Endothelial cell of umbilical vein (primary cell): Measurements from ENCODE around the gene LCTL. TPM values are rescaled to one million over a fixed set of nuclear protein-coding genes. Genes with fewer than 3 reads are reported as not detected.

Experiments used
- BruUV-seq: library from RNA; stranded (reverse); fragments of 400-500 nt; replicated peaks from 2 replicates; lab custom pipeline; 2021; lab: Mats Ljungman, UMichigan
- CTCF ChIA-PET: fragments of 300-600, 350-600 bp; sonication (Branson Sonifier 250); formaldehyde crosslinking; loops from one replicate; lab custom pipeline; 2021; ENCODE audit warnings: antibody characterized with exemption, inconsistent platforms; lab: Charles Lee
- POLR2A ChIA-PET: fragments of 300-600, 350-600 bp; sonication (Branson Sonifier 250); formaldehyde crosslinking; loops from one replicate; lab custom pipeline; 2021; ENCODE audit warnings: antibody characterized with exemption, inconsistent platforms; lab: Charles Lee
- DNase-seq: peaks from one replicate; pipeline ENCODE4 v3.0.0-alpha.2; 2011; ENCODE audit warnings: low read depth, low spot score
- FAIRE-seq: peaks from 2 replicates; lab custom pipeline; 2011; peaks lifted over from hg19 to GRCh38; lab: Jason Lieb, UNC
- H2AFZ ChIP-seq: 2 replicates; pipeline ENCODE4 v1.6.0; 2012; ENCODE audit warnings: low read depth, low read length, control low read depth, inconsistent platforms
- H3K27ac ChIP-seq: 2 replicates; pipeline ENCODE4 v1.5.1; 2011; ENCODE audit warnings: low read depth, mild to moderate bottlenecking, control low read depth, low read length, moderate library complexity; ENCODE audit not compliant: insufficient read depth
- H3K27me3 ChIP-seq, 2 experiments: 2 replicates each; pipeline versions ENCODE4 v1.6.0 to v1.6.1; 2011; ENCODE audit warnings: low read length in 2 of 2, mixed read lengths in 1 of 2; ENCODE audit not compliant: control insufficient read depth in 2 of 2, insufficient read depth in 2 of 2
- H3K36me3 ChIP-seq, 2 experiments: 2 replicates in 1 of 2; 3 replicates in 1 of 2; pipeline ENCODE4 v1.5.1; 2011; ENCODE audit warnings: low read length in 2 of 2, mild to moderate bottlenecking in 1 of 2, moderate library complexity in 1 of 2; ENCODE audit not compliant: control insufficient read depth in 2 of 2, insufficient read depth in 2 of 2; ENCODE audit errors: extremely low read depth in 1 of 2
- H3K4me1 ChIP-seq: 3 replicates; pipeline ENCODE4 v1.5.1; 2011; ENCODE audit warnings: mild to moderate bottlenecking, low read length; ENCODE audit not compliant: control insufficient read depth, insufficient read depth; ENCODE audit errors: extremely low read depth
- H3K4me2 ChIP-seq: 2 replicates; pipeline ENCODE4 v1.6.1; 2011; ENCODE audit warnings: low read length, control low read depth, mixed read lengths; ENCODE audit not compliant: insufficient read depth
- H3K4me3 ChIP-seq, 3 experiments: fragments of 200-600 bp in 1 of 3; sonication (generic), shearing (Covaris generic) in 1 of 3; replicated peaks in 1 of 3; 2 replicates each; pipeline ENCODE4 v1.5.1; 2011 to 2016; ENCODE audit warnings: control low read depth in 3 of 3, low read length in 3 of 3, mild to moderate bottlenecking in 2 of 3, inconsistent platforms in 1 of 3, low read depth in 1 of 3, moderate library complexity in 1 of 3; ENCODE audit not compliant: insufficient read depth in 1 of 3
- H3K79me2 ChIP-seq: 2 replicates; pipeline ENCODE4 v1.6.0; 2012; ENCODE audit warnings: low read length, inconsistent platforms; ENCODE audit not compliant: control insufficient read depth, insufficient read depth
- H3K9ac ChIP-seq: replicated peaks from 2 replicates; pipeline ENCODE3; 2011; ENCODE audit warnings: low read length, control low read depth; ENCODE audit not compliant: insufficient read depth; ENCODE audit errors: extremely low read depth
- H3K9me1 ChIP-seq: replicated peaks from 3 replicates; pipeline ENCODE4 v1.6.0; 2011; ENCODE audit warnings: mild to moderate bottlenecking, low read length; ENCODE audit not compliant: control insufficient read depth, insufficient read depth; ENCODE audit errors: extremely low read depth
- H3K9me3 ChIP-seq: replicated peaks from 2 replicates; pipeline ENCODE4 v1.5.1; 2012; ENCODE audit warnings: low read length, inconsistent platforms; ENCODE audit not compliant: control insufficient read depth, insufficient read depth
- H4K20me1 ChIP-seq: replicated peaks from 2 replicates; pipeline ENCODE3; 2011; ENCODE audit warnings: mild to moderate bottlenecking, low read length; ENCODE audit not compliant: control insufficient read depth, insufficient read depth; ENCODE audit errors: extremely low read depth
- EZH2 ChIP-seq: IDR thresholded peaks from 2 replicates; pipeline ENCODE4 v1.6.1; 2012; ENCODE audit warnings: borderline replicate concordance, low read depth, mild to moderate bottlenecking, moderate library complexity, low read length, inconsistent platforms; ENCODE audit not compliant: severe bottlenecking
- FOS ChIP-seq: IDR thresholded peaks from 2 replicates; pipeline ENCODE4 v1.6.1; 2011; ENCODE audit warnings: mild to moderate bottlenecking, low read length, moderate library complexity, borderline replicate concordance; ENCODE audit not compliant: insufficient read depth
- GATA2 ChIP-seq: IDR thresholded peaks from 2 replicates; pipeline ENCODE4 v1.7.0; 2011; ENCODE audit warnings: low read depth, mild to moderate bottlenecking, moderate library complexity, mixed read lengths, low read length; ENCODE audit not compliant: insufficient read length, insufficient read depth
- JUN ChIP-seq: IDR thresholded peaks from 2 replicates; pipeline ENCODE4 v1.6.1; 2011; ENCODE audit warnings: borderline replicate concordance, low read depth; ENCODE audit not compliant: insufficient read length, insufficient read depth
- MYC ChIP-seq: IDR thresholded peaks from one replicate; pipeline ENCODE4 v1.6.1; 2011; ENCODE audit warnings: mild to moderate bottlenecking, low read depth, low read length
- POLR2A ChIP-seq: IDR thresholded peaks from 2 replicates; pipeline ENCODE4 v1.6.1; 2012; ENCODE audit warnings: low read depth, mild to moderate bottlenecking, control low read depth, low read length
- POLR2AphosphoS5 ChIP-seq: IDR thresholded peaks from 2 replicates; pipeline ENCODE4 v1.6.1; 2012; ENCODE audit warnings: low read depth, mild to moderate bottlenecking, control low read depth, low read length, moderate library complexity; ENCODE audit not compliant: insufficient read depth
- dilution Hi-C: fragments of 300-500 bp; cut with MboI; formaldehyde crosslinking; loops from one replicate; pipeline ENCODE4 v1.15.0; 2019; ENCODE audit warnings: low sequenced_read_pairs; ENCODE audit not compliant: extremely low pct_ligation_motif_present
- intact Hi-C: fragments of 100-400 bp; cut with micrococcal nuclease; formaldehyde crosslinking; loops from one replicate; pipeline ENCODE4 v1.10.0; 2022
- polyA plus RNA-seq, 4 experiments: library from polyadenylated mRNA; depleted of rRNA in 3 of 4; stranded (reverse) in 3 of 4; unstranded in 1 of 4; fragments of >200 nt; gene quantifications; 2 replicates each; pipeline versions ENCODE4 v1.2.1 to v1.2.3, GENCODE V29; 2011 to 2012; ENCODE audit warnings: missing spikeins in 1 of 4
- total RNA-seq: library from RNA; stranded (reverse); gene quantifications from 2 replicates; pipeline ENCODE4 v1.2.3, GENCODE V29; 2021
- TF ChIP-seq, protein P1 (sequence below): IDR thresholded peaks from 2 replicates; pipeline ENCODE4 v1.6.1; 2011; ENCODE audit not compliant: insufficient read depth, insufficient read length
- TF ChIP-seq, protein P2 (sequence below), 2 donors: IDR thresholded peaks; 1 replicate in 1 of 2; 2 replicates in 1 of 2; pipeline ENCODE4 v1.5.1; 2011; ENCODE audit warnings: low read length in 2 of 2, mild to moderate bottlenecking in 2 of 2, moderate library complexity in 2 of 2, control low read depth in 1 of 2, inconsistent platforms in 1 of 2, low read depth in 1 of 2; ENCODE audit not compliant: insufficient read depth in 1 of 2; ENCODE audit errors: extremely low read depth in 1 of 2

LCTL gene
- total and polyA plus RNA-seq, 2 donors (not counting 3 experiments of a cell fraction or from before 2014, with no cell fraction given), result 0.04 TPM; not detected in 1

GRCh38 chr15:66587020-66587419, 21.2 kb upstream of the LCTL start:
- dilution Hi-C loops (no loop called here), intact Hi-C loops (no loop called here)
- H2AFZ ChIP-seq, result no peak overlapping the region
- BruUV-seq, result no TSS peak
- H3K4me2 ChIP-seq, result no peak overlapping the region
- H3K4me3 ChIP-seq, result no peak overlapping the region
- H3K27me3 ChIP-seq, result no peaks in the 10 kb centered on the region
- H3K9me1 ChIP-seq, result no peaks in the 10 kb centered on the region
- no peaks in the 10 kb centered on the region for H4K20me1 ChIP-seq
- ChIA-PET POLR2A (interaction anchor here (0.6 kb wide), 1 partner anchor 264 kb away, joined by 4 read pairs; no protein-coding TSS in a partner anchor), CTCF (interaction anchor here (1.0 kb wide), 1 partner anchor 265 kb away, joined by 5 read pairs; no protein-coding TSS in a partner anchor)
- no peak for DNase-seq
- no peaks in the 10 kb centered on the region for H3K36me3 ChIP-seq
- H3K9ac ChIP-seq, result no peak overlapping the region
- TF ChIP-seq JUN (no peak), FOS (no peak), GATA2 (no peak), EZH2 (no peak), POLR2AphosphoS5 (no peak)
- peaks cover 3% of the 10 kb centered on the region for H3K4me1 ChIP-seq
- no peaks in the 10 kb centered on the region for H3K9me3 ChIP-seq
- no peaks in the 10 kb centered on the region for H3K79me2 ChIP-seq
- H3K27ac ChIP-seq, result no peak overlapping the region
- no peak for FAIRE-seq

GRCh38 chr15:66586155-66586976, 20.6 kb upstream of the LCTL start:
- TF ChIP-seq MYC (no peak), POLR2A (no peak), JUN (no peak), FOS (no peak), POLR2AphosphoS5 (no peak), EZH2 (no peak), GATA2 (no peak)
- TF ChIP-seq, protein P1, sequence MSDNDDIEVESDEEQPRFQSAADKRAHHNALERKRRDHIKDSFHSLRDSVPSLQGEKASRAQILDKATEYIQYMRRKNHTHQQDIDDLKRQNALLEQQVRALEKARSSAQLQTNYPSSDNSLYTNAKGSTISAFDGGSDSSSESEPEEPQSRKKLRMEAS, result no peak
- TF ChIP-seq, protein P2, sequence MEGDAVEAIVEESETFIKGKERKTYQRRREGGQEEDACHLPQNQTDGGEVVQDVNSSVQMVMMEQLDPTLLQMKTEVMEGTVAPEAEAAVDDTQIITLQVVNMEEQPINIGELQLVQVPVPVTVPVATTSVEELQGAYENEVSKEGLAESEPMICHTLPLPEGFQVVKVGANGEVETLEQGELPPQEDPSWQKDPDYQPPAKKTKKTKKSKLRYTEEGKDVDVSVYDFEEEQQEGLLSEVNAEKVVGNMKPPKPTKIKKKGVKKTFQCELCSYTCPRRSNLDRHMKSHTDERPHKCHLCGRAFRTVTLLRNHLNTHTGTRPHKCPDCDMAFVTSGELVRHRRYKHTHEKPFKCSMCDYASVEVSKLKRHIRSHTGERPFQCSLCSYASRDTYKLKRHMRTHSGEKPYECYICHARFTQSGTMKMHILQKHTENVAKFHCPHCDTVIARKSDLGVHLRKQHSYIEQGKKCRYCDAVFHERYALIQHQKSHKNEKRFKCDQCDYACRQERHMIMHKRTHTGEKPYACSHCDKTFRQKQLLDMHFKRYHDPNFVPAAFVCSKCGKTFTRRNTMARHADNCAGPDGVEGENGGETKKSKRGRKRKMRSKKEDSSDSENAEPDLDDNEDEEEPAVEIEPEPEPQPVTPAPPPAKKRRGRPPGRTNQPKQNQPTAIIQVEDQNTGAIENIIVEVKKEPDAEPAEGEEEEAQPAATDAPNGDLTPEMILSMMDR (IDR thresholded peaks at IDR 0.05; ENCODE audit: extremely low read depth in 1 of 2, insufficient read depth in 1 of 2, low read depth in 1 of 2, low read length in 2 of 2), result no peak
- no peak overlapping the region for H3K9ac ChIP-seq
- intact Hi-C loops, result no loop called here
- H3K9me1 ChIP-seq, result no peaks in the 10 kb centered on the region
- no TSS peak for BruUV-seq
- H4K20me1 ChIP-seq, result no peaks in the 10 kb centered on the region
- H3K27ac ChIP-seq, result no peak overlapping the region
- no peaks in the 10 kb centered on the region for H3K36me3 ChIP-seq
- H2AFZ ChIP-seq, result no peak overlapping the region
- dilution Hi-C loops, result no loop called here
- no peak overlapping the region for H3K4me2 ChIP-seq
- H3K4me3 ChIP-seq, result no peak overlapping the region
- no peaks in the 10 kb centered on the region for H3K27me3 ChIP-seq
- CTCF ChIA-PET, result no interaction called here
- FAIRE-seq (peak; percentile 33), DNase-seq (no peak)
- POLR2A ChIA-PET, result no interaction called here
- H3K9me3 ChIP-seq, result no peaks in the 10 kb centered on the region
- H3K4me1 ChIP-seq, result peaks cover 7% of the 10 kb centered on the region
- H3K79me2 ChIP-seq, result no peaks in the 10 kb centered on the region
